ENCODE data around the gene NEGR1. TPM values are rescaled to one million over a fixed set of nuclear protein-coding genes. Genes with fewer than 3 reads are reported as not detected.
A peak's percentile ranks its signal among the peaks of the same experiment; 100 is the strongest.

Gene NEGR1
- total RNA-seq, 1 donor from 2014 or later: 18.1 TPM

DNA sequence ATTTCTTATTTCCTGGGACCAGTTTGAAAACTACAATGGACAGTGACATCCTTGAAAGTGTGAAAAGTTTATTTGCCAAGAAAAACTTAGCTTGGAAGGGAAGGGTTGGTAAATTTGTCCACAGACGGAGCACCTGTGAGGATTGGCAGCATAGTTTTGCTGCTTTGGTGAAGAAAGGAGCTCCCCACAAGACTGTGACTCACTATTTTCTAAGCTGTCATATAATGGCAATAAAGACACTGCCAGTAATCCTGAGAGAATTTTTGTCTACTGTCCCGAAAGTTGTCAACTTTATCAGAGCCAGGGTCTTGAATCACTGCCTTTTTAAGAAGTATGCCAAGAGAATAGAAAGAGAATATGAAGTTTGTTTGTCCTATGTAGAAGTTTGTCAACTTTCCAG, 230.8 kb downstream of the NEGR1 start:
- intact Hi-C loops (cut with DNase I): no loop called here
- Histone ChIP-seq H3K27me3 (ENCODE audit: low read depth) (no peaks in the 10 kb centered on the region), H3K27ac (no peak overlapping the region), H3K4me1 (no peaks in the 10 kb centered on the region), H3K4me3 (no peak overlapping the region), H3K36me3 (no peaks in the 10 kb centered on the region), H3K9me3 (no peaks in the 10 kb centered on the region)
- ATAC-seq (no peak), DNase-seq (no peak)
- TF ChIP-seq, protein P1, sequence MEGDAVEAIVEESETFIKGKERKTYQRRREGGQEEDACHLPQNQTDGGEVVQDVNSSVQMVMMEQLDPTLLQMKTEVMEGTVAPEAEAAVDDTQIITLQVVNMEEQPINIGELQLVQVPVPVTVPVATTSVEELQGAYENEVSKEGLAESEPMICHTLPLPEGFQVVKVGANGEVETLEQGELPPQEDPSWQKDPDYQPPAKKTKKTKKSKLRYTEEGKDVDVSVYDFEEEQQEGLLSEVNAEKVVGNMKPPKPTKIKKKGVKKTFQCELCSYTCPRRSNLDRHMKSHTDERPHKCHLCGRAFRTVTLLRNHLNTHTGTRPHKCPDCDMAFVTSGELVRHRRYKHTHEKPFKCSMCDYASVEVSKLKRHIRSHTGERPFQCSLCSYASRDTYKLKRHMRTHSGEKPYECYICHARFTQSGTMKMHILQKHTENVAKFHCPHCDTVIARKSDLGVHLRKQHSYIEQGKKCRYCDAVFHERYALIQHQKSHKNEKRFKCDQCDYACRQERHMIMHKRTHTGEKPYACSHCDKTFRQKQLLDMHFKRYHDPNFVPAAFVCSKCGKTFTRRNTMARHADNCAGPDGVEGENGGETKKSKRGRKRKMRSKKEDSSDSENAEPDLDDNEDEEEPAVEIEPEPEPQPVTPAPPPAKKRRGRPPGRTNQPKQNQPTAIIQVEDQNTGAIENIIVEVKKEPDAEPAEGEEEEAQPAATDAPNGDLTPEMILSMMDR (IDR thresholded peaks at IDR 0.05): no peak

DNA sequence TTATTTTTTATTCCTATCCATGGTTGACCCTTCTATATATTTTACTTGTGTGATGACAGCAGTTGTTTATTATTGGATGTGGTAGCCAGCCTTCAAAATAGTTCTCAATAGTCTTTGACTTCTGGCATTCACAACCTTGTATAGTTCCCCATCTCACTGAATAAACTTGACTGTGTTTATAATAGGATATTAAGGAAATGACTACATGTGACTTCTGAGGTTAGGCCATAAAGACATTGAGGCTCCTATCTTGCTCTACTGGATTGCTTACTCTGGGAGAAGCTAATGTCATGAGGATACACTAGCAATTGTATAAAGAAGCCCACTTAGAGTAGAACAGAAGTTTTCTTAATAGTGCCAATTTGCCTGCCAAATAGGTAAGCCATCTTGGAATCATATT, 231.8 kb downstream of the NEGR1 start:
- ATAC-seq (no peak), DNase-seq (no peak)
- Histone ChIP-seq H3K9me3 (no peaks in the 10 kb centered on the region), H3K36me3 (no peaks in the 10 kb centered on the region), H3K4me1 (no peaks in the 10 kb centered on the region), H3K27ac (no peak overlapping the region), H3K4me3 (no peak overlapping the region), H3K27me3 (ENCODE audit: low read depth) (no peaks in the 10 kb centered on the region)
- TF ChIP-seq, protein P1 (IDR thresholded peaks at IDR 0.05): no peak
- intact Hi-C loops (cut with DNase I): no loop called here

DNA sequence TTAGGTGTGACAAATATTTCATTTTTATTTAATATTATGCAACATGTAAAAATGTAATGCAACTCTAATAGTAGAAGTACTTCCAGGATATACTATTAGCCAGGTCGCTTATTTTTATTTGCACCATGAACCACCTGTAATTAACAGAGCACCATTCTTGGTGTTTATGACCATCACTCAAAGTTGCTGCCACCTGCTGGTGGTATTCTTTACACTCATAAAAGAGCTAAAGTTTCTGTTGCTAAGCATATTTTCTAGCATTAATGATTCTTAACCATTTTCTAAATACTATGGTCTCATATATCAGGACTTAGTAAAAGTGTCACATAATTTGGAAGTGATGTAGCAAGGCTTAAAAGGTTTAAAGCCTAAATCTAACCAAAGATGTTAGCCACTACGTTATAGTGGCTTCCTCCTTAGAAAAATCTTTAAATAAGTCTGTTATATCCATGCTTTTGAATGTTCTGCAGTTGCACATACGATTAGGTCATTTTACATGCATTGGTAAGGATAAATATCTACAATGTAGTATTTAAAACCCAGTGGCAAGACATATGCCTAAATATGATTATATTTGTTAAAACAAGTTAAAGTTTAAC, 244.5 kb downstream of the NEGR1 start:
- DNase-seq (no peak), ATAC-seq (no peak)
- H3K27me3 ChIP-seq (ENCODE audit: low read depth): no peaks in the 10 kb centered on the region
- H3K36me3 ChIP-seq: no peaks in the 10 kb centered on the region
- H3K27ac ChIP-seq: no peak overlapping the region
- intact Hi-C loops (cut with DNase I): no loop called here
- H3K9me3 ChIP-seq: no peaks in the 10 kb centered on the region
- no peaks in the 10 kb centered on the region for H3K4me1 ChIP-seq
- H3K4me3 ChIP-seq: no peak overlapping the region
- TF ChIP-seq, protein P1 (IDR thresholded peaks at IDR 0.05): peak; percentile 49

DNA sequence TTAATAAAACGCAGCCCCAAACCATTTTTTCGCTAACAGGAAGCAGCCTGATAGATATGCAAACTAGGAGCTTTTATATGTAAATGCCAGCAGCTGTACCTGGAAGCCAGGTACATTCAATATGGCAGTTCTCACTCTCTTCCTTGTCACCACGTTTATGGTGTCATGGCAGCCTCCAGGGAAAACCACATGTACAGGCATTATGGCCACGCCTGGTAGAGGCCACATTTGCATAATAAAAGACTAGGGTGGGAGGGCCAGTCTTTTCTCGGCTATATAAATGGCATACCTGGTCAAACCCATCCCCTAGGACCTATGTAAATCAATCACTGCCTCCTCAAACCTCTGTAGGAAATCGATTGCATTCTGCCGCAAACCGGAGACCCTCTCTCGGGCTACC, 247.5 kb downstream of the NEGR1 start:
- intact Hi-C loops (cut with DNase I): no loop called here
- DNase-seq (no peak), ATAC-seq (no peak)
- Histone ChIP-seq H3K4me3 (no peak overlapping the region), H3K36me3 (no peaks in the 10 kb centered on the region), H3K27me3 (ENCODE audit: low read depth) (no peaks in the 10 kb centered on the region), H3K4me1 (no peaks in the 10 kb centered on the region), H3K27ac (no peak overlapping the region), H3K9me3 (no peaks in the 10 kb centered on the region)
- TF ChIP-seq, protein P1 (IDR thresholded peaks at IDR 0.05): no peak

DNA sequence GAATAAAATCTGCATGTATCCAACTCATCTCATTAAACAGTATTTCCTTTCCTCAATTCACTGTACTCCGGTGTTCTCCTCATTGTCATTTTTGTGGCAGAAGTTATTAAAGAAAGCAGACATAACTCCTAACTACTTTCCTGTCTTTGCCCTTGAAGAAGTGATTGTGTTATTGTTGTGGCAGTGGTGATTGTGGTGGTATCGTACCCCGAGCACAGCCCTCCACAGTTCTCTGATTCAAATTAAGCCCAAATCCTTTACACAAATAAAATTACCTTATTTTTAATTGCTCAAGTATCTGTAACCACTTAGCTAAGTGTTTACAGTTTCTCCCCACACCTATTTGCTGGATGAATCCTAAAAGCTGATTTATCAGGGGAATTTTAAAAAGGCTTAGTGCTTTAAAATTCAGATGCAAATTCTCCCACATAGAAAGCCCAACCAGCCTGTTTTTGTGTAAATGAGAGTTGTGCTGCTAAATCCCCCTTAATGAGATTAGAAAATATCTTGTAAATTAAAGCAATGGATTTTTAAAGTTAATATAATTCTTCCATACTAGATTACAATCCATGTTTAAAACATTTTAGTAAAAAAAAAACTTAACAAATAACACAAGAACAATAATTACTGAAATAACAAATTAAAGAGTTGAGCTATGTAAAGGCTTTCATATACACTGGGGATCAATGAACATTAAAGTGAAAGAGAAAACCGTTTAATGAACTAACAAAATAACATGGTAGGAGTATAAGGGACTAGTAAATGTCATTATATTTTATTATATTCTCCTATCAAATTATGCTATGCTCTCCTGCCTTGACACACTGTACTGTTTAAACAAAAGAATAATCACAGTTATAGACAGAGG, 259.0 kb downstream of the NEGR1 start:
- intact Hi-C loops (cut with DNase I): no loop called here

More for the DNA sequence above, 259.0 kb downstream of the NEGR1 start:
- H3K27me3 ChIP-seq (ENCODE audit: low read depth): no peaks in the 10 kb centered on the region
- ATAC-seq (no peak), DNase-seq (no peak)
- TF ChIP-seq, protein P1 (IDR thresholded peaks at IDR 0.05): no peak
- H3K27ac ChIP-seq: no peak overlapping the region
- H3K4me3 ChIP-seq: no peak overlapping the region
- no peaks in the 10 kb centered on the region for H3K4me1 ChIP-seq
- H3K9me3 ChIP-seq: no peaks in the 10 kb centered on the region
- no peaks in the 10 kb centered on the region for H3K36me3 ChIP-seq
